CD4-positive, CD25-positive, alpha-beta regulatory T cell (primary cell): ENCODE measurements around the gene AP4B1. TPM values are rescaled to one million over a fixed set of nuclear protein-coding genes. Genes with fewer than 3 reads are reported as not detected.
"Not testable (repeated sequence)": the region's sequence is repeated elsewhere in the genome, so short reads cannot be mapped to it uniquely, and the experiment has no call there.

Source experiments
- ATAC-seq, 2 donors: fragments of 150-1000 bp; cut with Tn5 transposase; one replicate each; pipeline ENCODE4 v1.10.0; 2021; ENCODE audit warnings: low read depth in 2 of 2, moderate number of reproducible peaks in 2 of 2, moderate library complexity in 1 of 2
- DNase-seq, 3 donors: peaks; one replicate each; pipeline versions ENCODE4 v3.0.0 to v3.0.0-alpha.2; 2012 to 2022; ENCODE audit warnings: mixed read lengths in 1 of 3
- H3K27ac ChIP-seq: one replicate; pipeline ENCODE4 v1.7.0; 2013; ENCODE audit warnings: mild to moderate bottlenecking, low read length; ENCODE audit not compliant: insufficient read depth, poor library complexity, severe bottlenecking
- H3K27me3 ChIP-seq: one replicate; pipeline ENCODE4 v1.7.0; 2013; ENCODE audit warnings: low read length; ENCODE audit not compliant: control insufficient read depth, insufficient read depth
- H3K36me3 ChIP-seq: one replicate; pipeline ENCODE4 v1.7.0; 2013; ENCODE audit warnings: mild to moderate bottlenecking, low read length, moderate library complexity; ENCODE audit not compliant: control insufficient read depth, insufficient read depth
- H3K4me1 ChIP-seq: 2 replicates; pipeline ENCODE4 v1.7.0; 2013; ENCODE audit warnings: mild to moderate bottlenecking, low read length; ENCODE audit not compliant: insufficient read depth, control insufficient read depth, poor library complexity, severe bottlenecking
- H3K4me3 ChIP-seq: one replicate; pipeline ENCODE4 v1.7.0; 2013; ENCODE audit warnings: low read depth, mild to moderate bottlenecking, low read length, moderate library complexity
- H3K9me3 ChIP-seq, 2 experiments: 1 replicate in 1 of 2; 2 replicates in 1 of 2; pipeline ENCODE4 v1.7.0; 2013; ENCODE audit warnings: low read length in 2 of 2, mild to moderate bottlenecking in 1 of 2, moderate library complexity in 1 of 2; ENCODE audit not compliant: control insufficient read depth in 2 of 2
- H3K27ac Mint-ChIP-seq, 3 donors: one replicate each; pipeline ENCODE4 v1.8.0; 2020 to 2022; ENCODE audit warnings: mild to moderate bottlenecking in 3 of 3, mixed read lengths in 3 of 3, moderate library complexity in 2 of 3
- H3K27me3 Mint-ChIP-seq: one replicate; pipeline ENCODE4 v1.8.0; 2022; ENCODE audit warnings: mild to moderate bottlenecking, mixed read lengths
- H3K36me3 Mint-ChIP-seq: one replicate; pipeline ENCODE4 v1.8.0; 2020; ENCODE audit warnings: mixed read lengths
- H3K4me1 Mint-ChIP-seq, 4 donors: one replicate each; pipeline ENCODE4 v1.8.0; 2020 to 2022; ENCODE audit warnings: mixed read lengths in 4 of 4, mild to moderate bottlenecking in 1 of 4
- H3K4me3 Mint-ChIP-seq, 4 donors: one replicate each; pipeline ENCODE4 v1.8.0; 2020 to 2022; ENCODE audit warnings: mild to moderate bottlenecking in 4 of 4, mixed read lengths in 4 of 4, moderate library complexity in 3 of 4
- H3K9me3 Mint-ChIP-seq, 7 donors: one replicate each; pipeline ENCODE4 v1.8.0; 2020 to 2022; ENCODE audit warnings: mixed read lengths in 7 of 7, mild to moderate bottlenecking in 3 of 7, moderate library complexity in 2 of 7
- polyA plus RNA-seq, 4 donors: library from polyadenylated mRNA; unstranded; fragments of 300-500 nt; fragmentation: Illumina TruSeq; gene quantifications; one replicate each; pipeline ENCODE4 v1.2.3, GENCODE V29; 2021
- total RNA-seq: library from RNA; stranded (reverse); gene quantifications from one replicate; pipeline ENCODE4 v1.2.3, GENCODE V29; 2022

Gene AP4B1
- total RNA-seq (53.6 TPM), polyA plus RNA-seq (10 to 100 TPM; 12.9 to 16.1 (median 14.5) TPM)

- peak; percentile 97 to 100 (median 97) for DNase-seq
- no peaks in the 10 kb centered on the region for H3K9me3 Mint-ChIP-seq
- H3K27me3 Mint-ChIP-seq, result no peaks in the 10 kb centered on the region
- H3K9me3 ChIP-seq, result no peaks in the 10 kb centered on the region
- H3K36me3 ChIP-seq, result peaks cover 32% of the 10 kb centered on the region
- H3K36me3 Mint-ChIP-seq, result peaks cover 40% of the 10 kb centered on the region
- no peaks in the 10 kb centered on the region for H3K27me3 ChIP-seq
- H3K4me3 Mint-ChIP-seq, result peak within 1 kb of the TSS; percentile 94 to 100 (median 98)
- ATAC-seq, result peak; percentile 93 to 95
- H3K4me1 ChIP-seq, result peaks cover 36% of the 10 kb centered on the region
- H3K4me3 ChIP-seq, result peak within 1 kb of the TSS; percentile 97
- H3K4me1 Mint-ChIP-seq, result peaks cover 12 to 74% (median 49%) of the 10 kb centered on the region in 4 donors
- H3K27ac ChIP-seq, result peak within 1 kb of the TSS; percentile 97
- peak within 1 kb of the TSS; percentile 99 to 100 (median 100) for H3K27ac Mint-ChIP-seq
Observed at GRCh38 chr1:113904674-113905434, at the start of gene AP4B1, which contains the start of gene DCLRE1B. AP4B1 (minus strand) TSS chr1:113904799; CDS start chr1:113904717, 82 bp downstream. DCLRE1B (plus strand) TSS chr1:113905326; CDS start chr1:113905587, 261 bp downstream.

GRCh38 chr1:113951719-113952118 is 47.1 kb upstream of the AP4B1 start:
- no peak for ATAC-seq
- H3K9me3 ChIP-seq, result no peaks in the 10 kb centered on the region
- no peak overlapping the region for H3K4me3 ChIP-seq
- Mint-ChIP-seq H3K36me3 (peaks cover 23% of the 10 kb centered on the region), H3K4me1 (peaks cover 37 to 77% (median 57%) of the 10 kb centered on the region in 4 donors), H3K27me3 (no peaks in the 10 kb centered on the region), H3K9me3 (no peaks in the 10 kb centered on the region), H3K4me3 (peak overlapping the region in 1 of 4 donors; percentile 32), H3K27ac (peak overlapping the region; percentile 3 to 68 (median 43))
- DNase-seq, result no peak
- H3K36me3 ChIP-seq, result peaks cover 29% of the 10 kb centered on the region
- H3K27me3 ChIP-seq, result no peaks in the 10 kb centered on the region
- H3K27ac ChIP-seq, result no peak overlapping the region
- H3K4me1 ChIP-seq, result peaks cover 28% of the 10 kb centered on the region

- DNase-seq (no peak), ATAC-seq (no peak)
- peak overlapping the region in 1 of 3 donors; percentile 93 for H3K27ac Mint-ChIP-seq
- H3K4me1 Mint-ChIP-seq, result peaks cover 36 to 85% (median 62%) of the 10 kb centered on the region in 4 donors
- Histone ChIP-seq H3K4me3 (no peak overlapping the region), H3K9me3 (no peaks in the 10 kb centered on the region), H3K27me3 (no peaks in the 10 kb centered on the region), H3K4me1 (peaks cover 37% of the 10 kb centered on the region), H3K27ac (peak overlapping the region; percentile 49), H3K36me3 (peaks cover 22% of the 10 kb centered on the region)
- no peaks in the 10 kb centered on the region for H3K27me3 Mint-ChIP-seq
- H3K36me3 Mint-ChIP-seq, result peaks cover 19% of the 10 kb centered on the region
- H3K9me3 Mint-ChIP-seq, result no peaks in the 10 kb centered on the region
- no peak overlapping the region for H3K4me3 Mint-ChIP-seq
Observed at GRCh38 chr1:113950908-113951307, 46.3 kb upstream of the AP4B1 start.

- H3K9me3 Mint-ChIP-seq, result no peaks in the 10 kb centered on the region
- Histone ChIP-seq H3K27me3 (no peaks in the 10 kb centered on the region), H3K4me3 (no peak overlapping the region), H3K27ac (peak overlapping the region; percentile 82), H3K9me3 (no peaks in the 10 kb centered on the region), H3K36me3 (peaks cover 17% of the 10 kb centered on the region), H3K4me1 (peaks cover 43% of the 10 kb centered on the region)
- DNase-seq, result no peak
- H3K27me3 Mint-ChIP-seq, result no peaks in the 10 kb centered on the region
- H3K36me3 Mint-ChIP-seq, result peaks cover 4% of the 10 kb centered on the region
- peak overlapping the region; percentile 22 to 58 (median 43) for H3K4me3 Mint-ChIP-seq
- peaks cover 30 to 87% (median 62%) of the 10 kb centered on the region in 4 donors for H3K4me1 Mint-ChIP-seq
- H3K27ac Mint-ChIP-seq, result peak overlapping the region; percentile 77 to 97 (median 93)
- no peak for ATAC-seq
Observed at GRCh38 chr1:113949007-113949406, 44.4 kb upstream of the AP4B1 start.

GRCh38 chr1:113948151-113948550 is 43.6 kb upstream of the AP4B1 start:
- not testable (repeated sequence) for ATAC-seq, DNase-seq, H3K9me3 Mint-ChIP-seq, H3K9me3 ChIP-seq, H3K36me3 Mint-ChIP-seq, H3K27me3 ChIP-seq, H3K27me3 Mint-ChIP-seq
- H3K4me3 ChIP-seq, result peak overlapping the region; percentile 75
- peaks cover 19% of the 10 kb centered on the region for H3K36me3 ChIP-seq
- Mint-ChIP-seq H3K4me3 (peak overlapping the region; percentile 50 to 88 (median 80)), H3K27ac (peak overlapping the region; percentile 88 to 97 (median 93)), H3K4me1 (peaks cover 29 to 84% (median 62%) of the 10 kb centered on the region in 4 donors)
- H3K4me1 ChIP-seq, result peaks cover 43% of the 10 kb centered on the region
- peak overlapping the region; percentile 82 for H3K27ac ChIP-seq

- peaks cover 29 to 82% (median 62%) of the 10 kb centered on the region in 4 donors for H3K4me1 Mint-ChIP-seq
- peak in 2 of 3 donors; percentile 49 to 50 for DNase-seq
- peaks cover 4% of the 10 kb centered on the region for H3K36me3 Mint-ChIP-seq
- Histone ChIP-seq H3K9me3 (no peaks in the 10 kb centered on the region), H3K36me3 (peaks cover 20% of the 10 kb centered on the region), H3K4me1 (peaks cover 43% of the 10 kb centered on the region), H3K27ac (peak overlapping the region; percentile 82), H3K4me3 (peak overlapping the region; percentile 75), H3K27me3 (no peaks in the 10 kb centered on the region)
- no peaks in the 10 kb centered on the region for H3K9me3 Mint-ChIP-seq
- peak overlapping the region; percentile 50 to 88 (median 80) for H3K4me3 Mint-ChIP-seq
- peak overlapping the region; percentile 88 to 97 (median 93) for H3K27ac Mint-ChIP-seq
- ATAC-seq, result peak; percentile 58 to 64
- no peaks in the 10 kb centered on the region for H3K27me3 Mint-ChIP-seq
Observed at GRCh38 chr1:113947388-113948107, 42.9 kb upstream of the AP4B1 start.

- Histone ChIP-seq H3K4me1 (peaks cover 38% of the 10 kb centered on the region), H3K4me3 (peak overlapping the region; percentile 75), H3K27ac (peak overlapping the region; percentile 82), H3K36me3 (peaks cover 20% of the 10 kb centered on the region), H3K27me3 (no peaks in the 10 kb centered on the region), H3K9me3 (no peaks in the 10 kb centered on the region)
- Mint-ChIP-seq H3K27ac (peak overlapping the region; percentile 88 to 97 (median 93)), H3K4me1 (peaks cover 29 to 82% (median 61%) of the 10 kb centered on the region in 4 donors), H3K27me3 (no peaks in the 10 kb centered on the region), H3K4me3 (peak overlapping the region; percentile 50 to 88 (median 80)), H3K9me3 (no peaks in the 10 kb centered on the region), H3K36me3 (peaks cover 8% of the 10 kb centered on the region)
- DNase-seq (no peak), ATAC-seq (no peak)
Observed at GRCh38 chr1:113946678-113947387, 42.2 kb upstream of the AP4B1 start.
